LoVo (cell line): ENCODE data around the gene SPATA3.

Experiments
- DNase-seq: peaks from one replicate; pipeline ENCODE4 v3.0.0-alpha.2; 2016; ENCODE audit warnings: low spot score

Gene SPATA3

GRCh38 chr2:231050018-231050901 is 54.3 kb downstream of the SPATA3 start:
- DNase-seq, result peak; percentile 31

GRCh38 chr2:231051116-231051515 is 55.2 kb downstream of the SPATA3 start:
- DNase-seq, result no peak

GRCh38 chr2:231052494-231053451 is 56.9 kb downstream of the SPATA3 start:
- peak; percentile 90 for DNase-seq

GRCh38 chr2:231053846-231054245 is 57.9 kb downstream of the SPATA3 start:
- no peak for DNase-seq

GRCh38 chr2:231056453-231057416 is 60.8 kb downstream of the SPATA3 start, which contains the start of gene PSMD1:
PSMD1 (plus strand) TSS chr2:231056867; CDS start chr2:231057026, 159 bp downstream.
- DNase-seq, result peak; percentile 92

- peak; percentile 13 for DNase-seq
Measured at GRCh38 chr2:231057590-231057989, 61.7 kb downstream of the SPATA3 start.
